HG02571 (cell line): ENCODE results near the gene LRRC26.

Source experiments
- ATAC-seq: cut with Tn5 transposase; IDR thresholded peaks from one replicate; pipeline ENCODE4 v1.9.1; 2021; ENCODE audit warnings: mild to moderate bottlenecking, moderate library complexity; ENCODE audit not compliant: unreplicated experiment

The LRRC26 gene

GRCh38 chr9:137168904-137169856, 671 bp downstream of the LRRC26 start:
- ATAC-seq: no peak

GRCh38 chr9:137168573-137168903, 1.3 kb downstream of the LRRC26 start:
- ATAC-seq: no peak

- ATAC-seq: no peak
These were observed 1.9 kb downstream of the LRRC26 start for GRCh38 chr9:137167747-137168572.

- no peak for ATAC-seq
These were observed 2.5 kb downstream of the LRRC26 start for GRCh38 chr9:137167277-137167746.

- ATAC-seq: no peak
These were observed 3.2 kb downstream of the LRRC26 start for GRCh38 chr9:137166380-137167229.

GRCh38 chr9:137165250-137165836, 4.5 kb downstream of the LRRC26 start:
- no peak for ATAC-seq

- ATAC-seq: no peak
These were observed 5.2 kb downstream of the LRRC26 start for GRCh38 chr9:137164370-137165249.

- ATAC-seq: no peak
These were observed 6.0 kb downstream of the LRRC26 start for GRCh38 chr9:137163805-137164204.

GRCh38 chr9:137163365-137163715, 6.5 kb downstream of the LRRC26 start:
- ATAC-seq: no peak

- ATAC-seq: no peak
These were observed 7.1 kb downstream of the LRRC26 start for GRCh38 chr9:137162505-137163364.

- ATAC-seq: no peak
These were observed 8.0 kb downstream of the LRRC26 start for GRCh38 chr9:137161558-137162486.

- no peak for ATAC-seq
These were observed 8.9 kb downstream of the LRRC26 start for GRCh38 chr9:137160716-137161557.

- ATAC-seq: no peak
These were observed 9.8 kb downstream of the LRRC26 start for GRCh38 chr9:137160054-137160425.

GRCh38 chr9:137159105-137160053, 10.5 kb downstream of the LRRC26 start:
- ATAC-seq: no peak

- no peak for ATAC-seq
These were observed 11.2 kb downstream of the LRRC26 start for GRCh38 chr9:137158625-137159024.
